Hematopoietic multipotent progenitor cell (in vitro differentiated cells): Measurements from ENCODE around the gene UBE2D1. TPM values are rescaled to one million over a fixed set of nuclear protein-coding genes. Genes with fewer than 3 reads are reported as not detected.

Experiments used
- DNase-seq, 3 donors: peaks; one replicate each; pipeline ENCODE4 v3.0.0-alpha.2; 2011 to 2015; ENCODE audit warnings: low read depth in 2 of 3, low spot score in 2 of 3
- total RNA-seq: library from RNA; depleted of rRNA; stranded (reverse); fragments of >200 nt; gene quantifications from one replicate; pipeline ENCODE4 v1.2.3, GENCODE V29; 2012

The UBE2D1 gene
- 12.7 TPM for total RNA-seq

GRCh38 chr10:58334817-58335305 lies at the start of gene UBE2D1:
UBE2D1 (plus strand) TSS chr10:58335006; CDS start chr10:58335202, 196 bp downstream.
- peak; percentile 50 to 85 (median 79) for DNase-seq

- peak in 2 of 3 donors; percentile 45 to 69 for DNase-seq
Measured at GRCh38 chr10:58291538-58292174, 43.1 kb upstream of the UBE2D1 start.

- DNase-seq: no peak
Measured at GRCh38 chr10:58293989-58294388, 40.8 kb upstream of the UBE2D1 start.

GRCh38 chr10:58299580-58299979 lies 35.2 kb upstream of the UBE2D1 start:
- peak; percentile 36 to 88 (median 80) for DNase-seq

GRCh38 chr10:58300676-58301075 lies 34.1 kb upstream of the UBE2D1 start:
- DNase-seq: no peak

GRCh38 chr10:58302254-58302653 lies 32.6 kb upstream of the UBE2D1 start:
- DNase-seq: no peak

- no peak for DNase-seq
Measured at GRCh38 chr10:58304099-58304633, 30.6 kb upstream of the UBE2D1 start.

GRCh38 chr10:58305821-58306220 lies 29.0 kb upstream of the UBE2D1 start:
- no peak for DNase-seq

GRCh38 chr10:58307676-58308075 lies 27.1 kb upstream of the UBE2D1 start:
- no peak for DNase-seq

- no peak for DNase-seq
Measured at GRCh38 chr10:58311026-58311425, 23.8 kb upstream of the UBE2D1 start.

GRCh38 chr10:58316874-58317273 lies 17.9 kb upstream of the UBE2D1 start:
- no peak for DNase-seq

GRCh38 chr10:58318346-58318745 lies 16.5 kb upstream of the UBE2D1 start:
- DNase-seq: no peak

- DNase-seq: no peak
Measured at GRCh38 chr10:58319599-58319998, 15.2 kb upstream of the UBE2D1 start.

GRCh38 chr10:58320351-58321049 lies 14.3 kb upstream of the UBE2D1 start:
- DNase-seq: no peak

- peak in 2 of 3 donors; percentile 33 to 71 for DNase-seq
Measured at GRCh38 chr10:58322072-58322834, 12.6 kb upstream of the UBE2D1 start.

GRCh38 chr10:58322835-58323209 lies 12.0 kb upstream of the UBE2D1 start:
- DNase-seq: no peak

GRCh38 chr10:58326967-58327381 lies 7.8 kb upstream of the UBE2D1 start:
- DNase-seq: no peak

- DNase-seq: no peak
Measured at GRCh38 chr10:58328233-58328632, 6.6 kb upstream of the UBE2D1 start.

GRCh38 chr10:58330431-58330830 lies 4.4 kb upstream of the UBE2D1 start:
- no peak for DNase-seq

- no peak for DNase-seq
Measured at GRCh38 chr10:58331646-58332045, 3.2 kb upstream of the UBE2D1 start.
